PC-9 (cell line): ENCODE results near the gene GAA. TPM values are rescaled to one million over a fixed set of nuclear protein-coding genes. Genes with fewer than 3 reads are reported as not detected.
"Not testable (repeated sequence)": the region's sequence is repeated elsewhere in the genome, so short reads cannot be mapped to it uniquely, and the experiment has no call there.

Source experiments
- BruUV-seq: library from RNA; stranded (reverse); fragments of 400-500 nt; replicated peaks from 2 replicates; lab custom pipeline; 2021; lab: Mats Ljungman, UMichigan
- CTCF ChIA-PET: fragments of 300-600 bp; sonication (Branson Sonifier 250); formaldehyde crosslinking; loops from one replicate; lab custom pipeline; 2022; ENCODE audit warnings: antibody characterized with exemption; lab: Charles Lee
- POLR2A ChIA-PET: fragments of 300-600 bp; sonication (Branson Sonifier 250); formaldehyde crosslinking; loops from one replicate; lab custom pipeline; 2022; ENCODE audit warnings: antibody characterized with exemption; ENCODE audit not compliant: unreplicated experiment; lab: Charles Lee
- DNase-seq, 2 experiments: peaks; one replicate each; pipeline versions ENCODE4 v3.0.0 to v3.0.0-alpha.2; 2015 to 2022; ENCODE audit warnings: mixed read lengths in 1 of 2
- H2AFZ ChIP-seq: fragments of 200-600 bp; sonication (generic); 2 replicates; pipeline ENCODE4 v1.8.1; 2017; ENCODE audit warnings: antibody characterized with exemption
- H3F3A ChIP-seq: fragments of 200-600 bp; sonication (generic); 2 replicates; pipeline ENCODE4 v1.8.1; 2017; ENCODE audit warnings: antibody characterized with exemption, mild to moderate bottlenecking, low read depth; ENCODE audit not compliant: insufficient read depth
- H3K27ac ChIP-seq: fragments of 200-600 bp; sonication (generic); 2 replicates; pipeline ENCODE4 v1.6.1; 2016; ENCODE audit warnings: mixed run types
- H3K27me3 ChIP-seq: fragments of 200-600 bp; sonication (generic); 2 replicates; pipeline ENCODE4 v1.6.1; 2016; ENCODE audit warnings: low read depth, mixed run types; ENCODE audit not compliant: insufficient read depth
- H3K36me3 ChIP-seq: fragments of 200-600 bp; sonication (generic); 2 replicates; pipeline ENCODE4 v1.6.1; 2016; ENCODE audit warnings: low read depth, mixed run types
- H3K4me1 ChIP-seq: fragments of 200-600 bp; sonication (generic); replicated peaks from 2 replicates; pipeline ENCODE4 v1.6.1; 2016; ENCODE audit warnings: mixed run types; ENCODE audit not compliant: insufficient read depth
- H3K4me2 ChIP-seq: fragments of 200-600 bp; sonication (generic); 2 replicates; pipeline ENCODE4 v1.6.1; 2017; ENCODE audit warnings: mixed run types
- H3K4me3 ChIP-seq: fragments of 200-600 bp; sonication (generic); 2 replicates; pipeline ENCODE4 v1.6.1; 2016; ENCODE audit warnings: mixed run types
- H3K79me2 ChIP-seq: fragments of 200-600 bp; sonication (generic); 2 replicates; pipeline ENCODE4 v1.6.1; 2017; ENCODE audit warnings: low read depth, mixed run types
- H3K9me2 ChIP-seq: fragments of 200-600 bp; sonication (generic); 2 replicates; pipeline ENCODE4 v1.8.1; 2017; ENCODE audit warnings: mild to moderate bottlenecking; ENCODE audit not compliant: insufficient read depth
- H3K9me3 ChIP-seq: fragments of 200-600 bp; sonication (generic); 2 replicates; pipeline ENCODE4 v1.8.1; 2016; ENCODE audit warnings: low read depth; ENCODE audit not compliant: insufficient read depth
- H4K20me1 ChIP-seq: fragments of 200-600 bp; sonication (generic); 2 replicates; pipeline ENCODE4 v1.8.1; 2017; ENCODE audit not compliant: insufficient read depth
- CTCF ChIP-seq: fragments of 200-600 bp; sonication (generic); conservative IDR thresholded peaks from 2 replicates; pipeline ENCODE4 v1.6.1; 2017; ENCODE audit warnings: mixed run types, antibody characterized with exemption, mild to moderate bottlenecking, moderate library complexity
- EZH2 ChIP-seq: fragments of 200-600 bp; sonication (generic); IDR thresholded peaks from 2 replicates; pipeline ENCODE4 v1.8.0; 2017; ENCODE audit warnings: antibody characterized with exemption, low read depth
- intact Hi-C: fragments of 100-400 bp; cut with micrococcal nuclease; formaldehyde crosslinking; loops from one replicate; pipeline ENCODE4 v1.10.0; 2022; ENCODE audit not compliant: unreplicated experiment
- total RNA-seq: library from RNA; stranded (reverse); gene quantifications from 2 replicates; pipeline ENCODE4 v1.2.3, GENCODE V29; 2021

GAA gene
- total RNA-seq, 1 experiment from 2014 or later: 86.9 TPM

DNA sequence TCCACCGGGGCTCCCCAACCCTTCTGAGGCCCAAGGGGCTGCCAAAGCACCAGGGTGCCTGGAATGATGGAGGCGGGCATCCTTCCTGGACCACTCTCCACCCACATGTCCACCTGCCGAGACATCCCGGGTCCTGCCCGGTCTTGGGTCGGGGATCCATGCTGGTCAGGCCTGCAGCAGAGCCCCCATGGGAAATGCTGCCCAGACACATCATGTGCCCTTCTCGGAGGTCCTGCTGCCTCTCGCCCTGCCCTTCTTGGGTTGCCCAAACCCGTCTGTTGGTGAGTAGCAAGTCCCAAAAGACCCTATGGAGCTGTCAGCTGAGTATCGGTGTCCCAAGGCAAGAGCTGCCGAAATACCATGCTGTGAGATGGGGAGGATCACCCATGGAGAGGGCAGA lies 14.8 kb upstream of the GAA start:
- Histone ChIP-seq H3K4me2 (no peak overlapping the region), H3F3A (no peaks in the 10 kb centered on the region), H3K27me3 (peaks cover 17% of the 10 kb centered on the region; the same call in 1 of the 2 replicates), H2AFZ (no peak overlapping the region), H3K36me3 (no peaks in the 10 kb centered on the region), H3K79me2 (no peaks in the 10 kb centered on the region), H3K9me3 (no peaks in the 10 kb centered on the region), H3K27ac (no peak overlapping the region), H3K4me1 (no peaks in the 10 kb centered on the region), H3K9me2 (no peaks in the 10 kb centered on the region), H3K4me3 (no peak overlapping the region), H4K20me1 (no peaks in the 10 kb centered on the region)
- ChIA-PET CTCF (no interaction called here), POLR2A (interaction anchor here (0.6 kb wide), 1 partner anchor 428 kb away, joined by 4 read pairs; no protein-coding TSS in a partner anchor)
- no peak for DNase-seq
- intact Hi-C loops: no loop called here
- TF ChIP-seq EZH2: no peak
- TF ChIP-seq CTCF: no peak
- no TSS peak for BruUV-seq

GRCh38 chr17:80087346-80088265 lies 13.8 kb upstream of the GAA start:
- H3K4me3 ChIP-seq: no peak overlapping the region
- H3K9me2 ChIP-seq: no peaks in the 10 kb centered on the region
- ChIA-PET POLR2A (interaction anchor here (0.6 to 0.7 kb wide), 2 partner anchors 427 to 950 kb away, joined by 4 to 9 read pairs; no protein-coding TSS in a partner anchor), CTCF (no interaction called here)
- H3F3A ChIP-seq: no peaks in the 10 kb centered on the region
- peaks cover 17% of the 10 kb centered on the region; the same call in 1 of the 2 replicates for H3K27me3 ChIP-seq
- DNase-seq: no peak
- no peaks in the 10 kb centered on the region for H3K4me1 ChIP-seq
- no peak overlapping the region for H2AFZ ChIP-seq
- no peaks in the 10 kb centered on the region for H3K36me3 ChIP-seq
- no peaks in the 10 kb centered on the region for H3K79me2 ChIP-seq
- intact Hi-C loops: no loop called here
- no peak overlapping the region for H3K4me2 ChIP-seq
- no peak overlapping the region for H3K27ac ChIP-seq
- no TSS peak for BruUV-seq
- TF ChIP-seq EZH2 (no peak), CTCF (no peak)
- H3K9me3 ChIP-seq: no peaks in the 10 kb centered on the region
- H4K20me1 ChIP-seq: no peaks in the 10 kb centered on the region

DNA sequence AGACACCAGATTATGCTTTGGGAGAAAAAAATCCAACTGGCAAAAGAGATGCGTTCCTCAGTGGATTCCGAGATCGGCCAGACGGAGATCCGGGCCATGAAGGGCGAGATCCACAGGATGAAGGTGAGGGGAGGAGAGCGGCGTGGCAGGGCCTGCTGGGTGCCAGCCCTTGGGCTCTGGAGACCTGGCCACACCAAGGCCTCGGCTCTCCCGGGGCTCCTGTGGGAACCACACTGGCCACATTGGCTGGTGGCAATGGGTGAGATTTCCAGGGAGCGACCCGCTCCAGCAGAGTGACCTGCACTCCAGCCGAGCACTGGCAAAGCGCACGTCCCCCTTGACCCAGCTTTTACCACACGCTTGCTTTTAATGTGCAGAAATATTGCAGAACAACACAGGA lies 11.6 kb upstream of the GAA start:
- Histone ChIP-seq H3K4me3 (no peak overlapping the region), H2AFZ (no peak overlapping the region), H3K9me3 (no peaks in the 10 kb centered on the region), H3K27me3 (peaks cover 17% of the 10 kb centered on the region; the same call in 1 of the 2 replicates), H4K20me1 (no peaks in the 10 kb centered on the region), H3K9me2 (no peaks in the 10 kb centered on the region), H3K79me2 (no peaks in the 10 kb centered on the region), H3F3A (no peaks in the 10 kb centered on the region), H3K4me2 (no peak overlapping the region), H3K4me1 (no peaks in the 10 kb centered on the region), H3K27ac (no peak overlapping the region), H3K36me3 (no peaks in the 10 kb centered on the region)
- intact Hi-C loops: no loop called here
- CTCF ChIA-PET: no interaction called here
- DNase-seq: no peak
- no TSS peak for BruUV-seq
- POLR2A ChIA-PET: no interaction called here
- no peak for TF ChIP-seq EZH2
- TF ChIP-seq CTCF: no peak

GRCh38 chr17:80090164-80090563 lies 11.2 kb upstream of the GAA start:
- H3K4me1 ChIP-seq, H3K27ac ChIP-seq, H3K4me2 ChIP-seq, CTCF ChIA-PET, POLR2A ChIA-PET, H3K9me3 ChIP-seq, H3K4me3 ChIP-seq, H3K79me2 ChIP-seq, H4K20me1 ChIP-seq, BruUV-seq, H2AFZ ChIP-seq, intact Hi-C loops, H3F3A ChIP-seq, H3K9me2 ChIP-seq, H3K36me3 ChIP-seq, DNase-seq: not testable (repeated sequence)
- H3K27me3 ChIP-seq: peaks cover 17% of the 10 kb centered on the region; the same call in 1 of the 2 replicates
